Common myeloid progenitor, CD34-positive (primary cell): ENCODE measurements around the gene HOATZ.
A peak's percentile ranks its signal among the peaks of the same experiment; 100 is the strongest.

Experiments
- CTCF ChIA-PET: fragments of 350-600 bp; sonication (Branson Sonifier 250); formaldehyde crosslinking; loops from one replicate; lab custom pipeline; 2021; ENCODE audit warnings: antibody characterized with exemption; lab: Charles Lee
- POLR2A ChIA-PET: fragments of 350-600 bp; sonication (Branson Sonifier 250); formaldehyde crosslinking; loops from one replicate; lab custom pipeline; 2021; ENCODE audit warnings: antibody characterized with exemption; lab: Charles Lee
- DNase-seq, 3 donors: peaks; one replicate each; pipeline versions ENCODE4 v3.0.0 to v3.0.0-alpha.2; 2013
- H3K27ac ChIP-seq, 2 experiments: 1 replicate in 1 of 2; 2 replicates in 1 of 2; pipeline ENCODE4 v1.7.0; 2013; ENCODE audit warnings: inconsistent platforms in 2 of 2, low read length in 2 of 2, mild to moderate bottlenecking in 2 of 2, low read depth in 1 of 2, moderate library complexity in 1 of 2; ENCODE audit not compliant: severe bottlenecking in 2 of 2, insufficient read depth in 1 of 2, poor library complexity in 1 of 2
- H3K27me3 ChIP-seq, 5 experiments: replicated peaks in 2 of 5; 1 replicate in 3 of 5; 2 replicates in 2 of 5; pipeline versions ENCODE4 v1.6.1 to v1.7.0; 2013; ENCODE audit warnings: low read length in 4 of 5, mild to moderate bottlenecking in 2 of 5, moderate library complexity in 2 of 5, inconsistent platforms in 1 of 5; ENCODE audit not compliant: insufficient read depth in 5 of 5, control insufficient read depth in 4 of 5
- H3K36me3 ChIP-seq, 4 experiments: 1 replicate in 2 of 4; 2 replicates in 2 of 4; pipeline versions ENCODE4 v1.6.1 to v1.7.0; 2013; ENCODE audit warnings: low read length in 3 of 4, control low read depth in 1 of 4, mild to moderate bottlenecking in 1 of 4; ENCODE audit not compliant: control insufficient read depth in 4 of 4, insufficient read depth in 4 of 4
- H3K4me1 ChIP-seq, 4 experiments: 1 replicate in 3 of 4; 2 replicates in 1 of 4; pipeline versions ENCODE4 v1.6.1 to v1.7.1; 2013; ENCODE audit warnings: low read length in 3 of 4, mild to moderate bottlenecking in 3 of 4, control low read depth in 1 of 4, inconsistent platforms in 1 of 4, moderate library complexity in 1 of 4; ENCODE audit not compliant: control insufficient read depth in 4 of 4, insufficient read depth in 4 of 4; ENCODE audit errors: control extremely low read depth in 1 of 4
- H3K4me3 ChIP-seq, 7 experiments: 1 replicate in 4 of 7; 2 replicates in 3 of 7; pipeline versions ENCODE4 v1.5.1 to v1.7.0; 2013; ENCODE audit warnings: mild to moderate bottlenecking in 7 of 7, low read length in 6 of 7, moderate library complexity in 6 of 7, inconsistent platforms in 2 of 7, low read depth in 2 of 7, control low read depth in 1 of 7; ENCODE audit not compliant: insufficient read depth in 4 of 7, control insufficient read depth in 1 of 7; ENCODE audit errors: extremely low read depth in 1 of 7
- H3K9me3 ChIP-seq, 5 experiments: 1 replicate in 4 of 5; 2 replicates in 1 of 5; pipeline versions ENCODE4 v1.6.1 to v1.7.1; 2013; ENCODE audit warnings: low read length in 4 of 5, mild to moderate bottlenecking in 2 of 5, inconsistent platforms in 1 of 5, low read depth in 1 of 5, moderate library complexity in 1 of 5; ENCODE audit not compliant: control insufficient read depth in 4 of 5, insufficient read depth in 2 of 5; ENCODE audit errors: control extremely low read depth in 1 of 5
- WGBS: methylation state at CpG from one replicate; pipeline ENCODE4 v1.1.5; 2013; ENCODE audit not compliant: insufficient coverage; 5-methylcytosine and 5-hydroxymethylcytosine counted together

HOATZ gene

DNA sequence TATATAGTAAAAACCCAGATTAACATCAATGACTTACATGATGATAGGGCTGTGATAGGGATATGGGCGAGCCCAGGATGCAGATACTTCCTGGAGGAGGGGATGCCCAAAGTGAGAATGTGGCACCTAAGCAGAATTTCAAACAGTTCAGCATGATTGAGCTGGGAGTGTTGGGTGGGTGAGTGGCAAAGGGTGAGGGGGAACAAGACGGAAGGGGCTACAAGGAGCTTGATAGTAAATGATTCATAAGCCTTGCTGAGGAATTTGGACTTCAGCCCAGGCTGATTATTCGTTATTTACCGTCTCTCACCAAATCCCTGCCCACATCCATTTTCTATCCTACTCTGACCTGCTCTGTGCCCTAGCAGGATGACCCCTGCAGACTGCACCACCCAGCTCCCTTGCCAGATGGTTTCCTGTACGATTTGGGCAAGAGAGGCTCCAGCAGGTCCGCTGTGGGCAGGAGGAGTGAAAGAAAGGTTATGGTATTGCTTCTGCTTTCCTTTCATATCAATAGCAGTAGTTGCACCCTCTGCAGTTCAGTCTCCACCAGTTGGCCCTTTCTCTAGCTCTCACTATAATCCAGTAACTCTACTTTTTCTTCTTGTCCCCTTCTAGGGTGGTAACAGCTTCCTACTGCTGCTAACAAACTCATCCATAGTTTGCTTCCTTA lies 57.4 kb downstream of the HOATZ start:
- H3K27me3 ChIP-seq, result no peaks in the 10 kb centered on the region
- H3K4me1 ChIP-seq, result peaks cover 2 to 22% (median 8%) of the 10 kb centered on the region in 4 experiments
- WGBS, result 30% methylated on average over 4 of the region's 6 CpGs
- no peaks in the 10 kb centered on the region for H3K9me3 ChIP-seq
- ChIA-PET CTCF (interaction anchor here (0.5 to 1.4 kb wide), 7 partner anchors 8 to 1138 kb away, joined by 3 to 7 read pairs (median 3); no protein-coding TSS in a partner anchor), POLR2A (no interaction called here)
- DNase-seq, result peak in 1 of 3 donors; percentile 47
- H3K27ac ChIP-seq, result no peak overlapping the region
- no peaks in the 10 kb centered on the region for H3K36me3 ChIP-seq
- peak overlapping the region in 2 of 7 experiments; percentile 19 to 20 for H3K4me3 ChIP-seq

DNA sequence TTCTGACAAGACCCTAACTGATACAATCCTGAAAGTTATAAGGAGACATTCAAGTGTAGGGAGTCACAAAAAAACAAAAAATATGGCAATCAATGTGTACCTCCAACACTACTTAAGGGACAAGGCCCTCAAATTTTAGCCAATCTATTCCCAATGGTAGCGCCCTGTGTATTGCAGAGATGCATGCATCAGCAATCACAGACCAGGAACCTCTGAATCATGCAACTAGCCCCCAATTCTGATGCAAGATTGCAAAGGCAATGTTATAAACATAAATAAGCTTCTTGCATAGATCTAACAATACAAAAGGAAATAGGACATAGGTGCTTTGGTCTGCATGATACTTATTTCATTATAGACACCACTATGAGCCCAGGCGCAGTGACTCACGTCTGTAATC lies 58.0 kb downstream of the HOATZ start:
- Histone ChIP-seq H3K36me3 (no peaks in the 10 kb centered on the region), H3K27me3 (no peaks in the 10 kb centered on the region), H3K4me1 (peaks cover 2 to 22% (median 8%) of the 10 kb centered on the region in 4 experiments), H3K9me3 (no peaks in the 10 kb centered on the region), H3K27ac (no peak overlapping the region), H3K4me3 (no peak overlapping the region)
- DNase-seq, result no peak
- ChIA-PET POLR2A (no interaction called here), CTCF (interaction anchor here (1.0 to 1.4 kb wide), 6 partner anchors 9 to 268 kb away, joined by 3 to 7 read pairs (median 4); no protein-coding TSS in a partner anchor)
- WGBS, result 83% methylated on average over 3 of the region's 3 CpGs

- WGBS, result 53% methylated on average over 3 of the region's 4 CpGs
- ChIA-PET POLR2A (no interaction called here), CTCF (interaction anchor here (0.8 to 1.1 kb wide), 3 partner anchors 22 to 205 kb away, joined by 3 to 4 read pairs (median 4); no protein-coding TSS in a partner anchor)
- Histone ChIP-seq H3K27me3 (no peaks in the 10 kb centered on the region), H3K4me1 (peaks cover 2 to 28% (median 8%) of the 10 kb centered on the region in 4 experiments), H3K9me3 (no peaks in the 10 kb centered on the region), H3K36me3 (no peaks in the 10 kb centered on the region), H3K27ac (no peak overlapping the region), H3K4me3 (peak overlapping the region in 1 of 7 experiments; percentile 51)
- DNase-seq, result peak in 1 of 3 donors; percentile 47
These were observed 59.3 kb downstream of the HOATZ start for GRCh38 chr11:111573821-111574249.

- Histone ChIP-seq H3K27me3 (no peaks in the 10 kb centered on the region), H3K27ac (no peak overlapping the region), H3K9me3 (no peaks in the 10 kb centered on the region), H3K4me3 (peak overlapping the region in 3 of 7 experiments; percentile 1 to 51 (median 20)), H3K36me3 (no peaks in the 10 kb centered on the region), H3K4me1 (peaks cover 2 to 28% (median 8%) of the 10 kb centered on the region in 4 experiments)
- ChIA-PET CTCF (interaction anchor here (0.8 to 1.1 kb wide), 3 partner anchors 22 to 204 kb away, joined by 3 to 4 read pairs (median 4); no protein-coding TSS in a partner anchor), POLR2A (no interaction called here)
- 60% methylated on average over 5 of the region's 7 CpGs for WGBS
- peak in 1 of 3 donors; percentile 33 for DNase-seq
These were observed 60.0 kb downstream of the HOATZ start for GRCh38 chr11:111574373-111575225.

GRCh38 chr11:111575740-111576139 lies 61.2 kb downstream of the HOATZ start:
- Histone ChIP-seq H3K4me1 (peaks cover 2 to 28% (median 8%) of the 10 kb centered on the region in 4 experiments), H3K36me3 (no peaks in the 10 kb centered on the region), H3K27ac (no peak overlapping the region), H3K27me3 (no peaks in the 10 kb centered on the region), H3K9me3 (no peaks in the 10 kb centered on the region), H3K4me3 (no peak overlapping the region)
- CTCF ChIA-PET, result no interaction called here
- 97% methylated on average over 4 of the region's 6 CpGs for WGBS
- POLR2A ChIA-PET, result no interaction called here
- no peak for DNase-seq

GRCh38 chr11:111577821-111578220 lies 63.2 kb downstream of the HOATZ start:
- Histone ChIP-seq H3K4me3 (no peak overlapping the region), H3K9me3 (no peaks in the 10 kb centered on the region), H3K36me3 (no peaks in the 10 kb centered on the region), H3K27me3 (no peaks in the 10 kb centered on the region), H3K27ac (no peak overlapping the region), H3K4me1 (peaks cover 15 to 39% (median 18%) of the 10 kb centered on the region in 4 experiments)
- 20% methylated on average over 1 of the region's 4 CpGs for whole genome bisulfite sequencing
- ChIA-PET CTCF (interaction anchor here (1.2 kb wide), 1 partner anchor 12 kb away, joined by 5 read pairs; no protein-coding TSS in a partner anchor), POLR2A (no interaction called here)
- peak in 2 of 3 donors; percentile 79 to 88 for DNase-seq
